Bronchus fibroblast of lung (primary cell): ENCODE data around the gene TNFRSF4. TPM values are rescaled to one million over a fixed set of nuclear protein-coding genes. Genes with fewer than 3 reads are reported as not detected.

Experiments used
- total RNA-seq: library from RNA; depleted of rRNA; stranded (reverse); fragments of >200 nt; gene quantifications from 2 replicates; pipeline ENCODE4 v1.2.3, GENCODE V29; 2015

The TNFRSF4 gene
- 0.17 and 0.30 TPM in 2 replicates for total RNA-seq

GRCh38 chr1:1213345-1214265, at the start of gene TNFRSF4:
Gene TNFRSF4, minus strand, starts transcription at chr1:1214153. Its CDS starts 26 bp downstream, at chr1:1214127.

DNA sequence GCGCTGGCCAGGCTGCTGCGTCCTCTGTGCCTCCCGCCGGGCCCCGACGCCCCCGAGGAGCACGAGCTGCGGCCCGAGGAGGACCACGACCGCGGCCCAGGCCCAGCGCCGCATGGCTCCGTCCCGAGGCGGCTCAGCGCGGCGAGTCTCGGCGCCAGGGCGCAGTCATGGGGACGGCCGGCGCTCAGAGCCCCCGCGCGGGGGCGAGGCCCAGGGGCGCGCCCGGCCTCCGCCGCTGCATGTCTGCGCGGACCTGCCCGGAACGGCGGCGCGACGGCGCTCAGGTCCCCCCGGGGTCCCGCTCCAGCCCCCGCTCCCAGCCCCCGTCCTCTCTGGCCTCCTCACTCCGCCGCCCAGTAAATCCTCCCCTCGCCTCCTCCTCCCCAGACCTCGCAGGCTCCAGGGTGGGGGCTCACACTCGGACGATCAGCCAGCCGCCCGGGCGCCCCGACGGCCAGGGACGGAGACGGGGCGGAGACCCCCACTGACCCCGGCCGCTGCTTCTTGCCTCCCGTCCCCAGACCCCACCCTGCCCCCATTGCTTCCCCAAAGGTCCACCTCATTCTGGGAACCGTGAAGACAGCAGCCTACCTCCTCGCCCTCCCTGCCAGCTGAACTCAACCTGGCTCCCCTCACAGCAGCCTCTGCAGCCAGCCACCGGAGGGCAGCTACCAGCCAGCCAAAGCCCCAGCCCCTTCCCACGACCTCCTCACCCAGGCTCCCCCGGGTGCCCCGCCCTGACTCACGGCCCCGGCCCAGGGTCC, 32.8 kb upstream of the TNFRSF4 start, which contains the start of gene C1QTNF12:
Gene C1QTNF12, minus strand, starts transcription at position 146 of the 764 bp plus-strand sequence. Its CDS starts 32 bp downstream, at position 114.

DNA sequence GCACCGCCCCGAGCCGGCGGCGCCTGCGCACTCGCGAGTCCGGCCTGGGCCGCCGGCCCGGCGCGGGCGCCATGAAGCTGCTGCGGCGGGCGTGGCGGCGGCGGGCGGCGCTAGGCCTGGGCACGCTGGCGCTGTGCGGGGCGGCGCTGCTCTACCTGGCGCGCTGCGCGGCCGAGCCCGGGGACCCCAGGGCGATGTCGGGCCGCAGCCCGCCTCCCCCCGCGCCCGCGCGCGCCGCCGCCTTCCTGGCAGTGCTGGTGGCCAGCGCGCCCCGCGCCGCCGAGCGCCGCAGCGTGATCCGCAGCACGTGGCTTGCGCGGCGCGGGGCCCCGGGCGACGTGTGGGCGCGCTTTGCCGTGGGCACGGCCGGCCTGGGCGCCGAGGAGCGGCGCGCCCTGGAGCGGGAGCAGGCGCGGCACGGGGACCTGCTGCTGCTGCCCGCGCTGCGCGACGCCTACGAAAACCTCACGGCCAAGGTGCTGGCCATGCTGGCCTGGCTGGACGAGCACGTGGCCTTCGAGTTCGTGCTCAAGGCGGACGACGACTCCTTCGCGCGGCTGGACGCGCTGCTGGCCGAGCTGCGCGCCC, 18.3 kb upstream of the TNFRSF4 start, which contains the start of gene B3GALT6:
Gene B3GALT6, plus strand, starts transcription at position 30 of the 588 bp plus-strand sequence. Its CDS starts 42 bp downstream, at position 72.

DNA sequence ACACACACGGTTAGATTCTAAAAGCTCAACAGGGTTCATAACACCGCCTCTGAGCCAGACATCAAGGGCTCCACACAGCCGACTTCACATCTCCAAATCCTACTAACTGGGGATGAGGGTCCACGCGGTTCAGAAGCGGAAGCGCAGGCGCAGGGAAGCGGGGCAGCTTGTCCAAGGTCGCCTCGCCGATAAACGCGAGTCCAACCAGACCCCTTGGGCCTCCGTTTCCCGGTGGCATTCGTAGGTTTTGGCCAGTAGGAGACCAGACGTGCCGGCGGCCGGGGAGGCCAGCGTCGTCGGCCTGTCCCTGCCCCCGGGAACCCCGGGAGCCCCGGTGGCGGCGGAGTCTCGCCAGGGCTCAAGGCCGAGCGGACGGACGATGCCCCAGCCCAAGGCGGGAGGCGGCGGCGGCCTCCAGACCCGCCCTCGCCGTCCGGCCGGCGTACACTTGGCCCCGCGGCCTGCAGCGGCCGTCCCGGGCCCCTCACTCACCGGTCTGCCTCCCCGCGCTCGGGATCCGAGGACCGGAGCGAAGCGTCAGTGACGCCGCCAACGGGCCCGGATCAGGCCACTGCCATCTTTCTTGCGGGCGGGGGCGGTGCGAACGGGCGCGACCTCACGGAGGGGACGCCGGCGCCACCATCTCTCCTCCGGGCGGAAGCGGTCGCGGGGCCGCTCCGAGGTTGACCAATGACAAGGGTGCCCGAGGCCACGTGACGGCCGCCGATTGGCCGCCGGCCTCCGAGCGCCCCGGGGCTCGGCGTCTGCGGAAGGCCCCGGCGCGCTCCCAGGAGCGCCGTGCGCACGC, 17.7 kb upstream of the TNFRSF4 start, which contains the start of gene SDF4:
Gene SDF4, minus strand, starts transcription at position 602 of the 808 bp plus-strand sequence. CDS start 3,229 bp downstream, outside the sequence.

DNA sequence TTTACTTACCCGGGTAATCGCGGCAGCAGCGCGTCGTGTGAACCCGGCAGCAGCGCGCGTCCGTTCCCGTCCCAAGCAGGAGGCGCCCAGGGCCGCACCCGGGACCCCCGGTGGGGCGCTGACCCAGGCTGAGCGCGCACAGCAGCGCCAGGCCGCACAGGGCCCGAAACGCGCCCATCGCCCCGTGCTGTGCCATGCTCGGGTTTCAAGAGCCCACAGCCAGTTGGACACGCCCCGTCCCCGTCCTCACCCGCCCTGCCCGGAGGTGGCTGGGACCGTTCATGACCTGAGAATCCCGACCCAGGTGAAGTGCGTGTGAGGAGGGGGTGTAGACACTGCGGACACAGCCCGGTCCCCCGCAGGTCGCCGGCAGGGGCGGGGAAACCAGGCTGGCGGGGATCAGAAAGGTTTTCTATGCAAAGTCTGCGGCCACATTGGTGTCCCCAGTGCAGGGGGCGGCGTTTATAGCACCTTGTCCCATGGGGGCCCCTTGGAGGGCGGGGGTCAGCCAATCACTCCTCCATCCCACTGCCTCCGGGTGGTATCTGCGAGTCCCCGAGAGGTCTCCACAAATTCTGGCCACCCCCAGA, 7.5 kb downstream of the TNFRSF4 start, which contains the start of gene TNFRSF18:
Gene TNFRSF18, minus strand, starts transcription at position 217 of the 590 bp plus-strand sequence. Its CDS starts 21 bp downstream, at position 196.

GRCh38 chr1:1173793-1174415, 40.0 kb downstream of the TNFRSF4 start, which contains the start of gene TTLL10:
Gene TTLL10, plus strand, starts transcription at chr1:1173880. Its CDS starts 5,336 bp downstream, at chr1:1179216.

Other genes with a start within 250 kb of the TNFRSF4 start
- 1.2 and 1.9 TPM in 2 replicates for gene PLEKHN1, start 247.7 kb downstream of the TNFRSF4 start, total RNA-seq
- gene PERM1, start 232.1 kb downstream of the TNFRSF4 start, total RNA-seq, result not detected in 2 replicates
- gene HES4, start 214.1 kb downstream of the TNFRSF4 start, total RNA-seq, result 4.3 and 5.5 TPM in 2 replicates
- gene ISG15, start 200.7 kb downstream of the TNFRSF4 start, total RNA-seq, result 45.9 and 55.6 TPM in 2 replicates
- gene AGRN, start 194.0 kb downstream of the TNFRSF4 start, total RNA-seq, result 36.4 and 39.3 TPM in 2 replicates
- not detected in 2 replicates for gene RNF223, start 139.8 kb downstream of the TNFRSF4 start, total RNA-seq
- gene C1orf159, start 98.1 kb downstream of the TNFRSF4 start, total RNA-seq, result 13.8 and 14.7 TPM in 2 replicates
- gene TTLL10, start 40.3 kb downstream of the TNFRSF4 start, total RNA-seq, result not detected in 2 replicates
- 0.34 TPM in 1 of 2 replicates, not detected in the other for gene TNFRSF18, start 7.6 kb downstream of the TNFRSF4 start, total RNA-seq
- 125 and 128 TPM in 2 replicates for gene SDF4, start 17.8 kb upstream of the TNFRSF4 start, total RNA-seq
- gene B3GALT6, start 18.1 kb upstream of the TNFRSF4 start, total RNA-seq, result 23.2 and 25.7 TPM in 2 replicates
- 0.17 and 0.59 TPM in 2 replicates for gene C1QTNF12, start 32.6 kb upstream of the TNFRSF4 start, total RNA-seq
- 45.9 and 61.7 TPM in 2 replicates for gene UBE2J2, start 59.7 kb upstream of the TNFRSF4 start, total RNA-seq
- 0.30 and 1.2 TPM in 2 replicates for gene SCNN1D, start 66.3 kb upstream of the TNFRSF4 start, total RNA-seq
- 27.6 and 28.9 TPM in 2 replicates for gene ACAP3, start 93.8 kb upstream of the TNFRSF4 start, total RNA-seq
- gene PUSL1, start 94.4 kb upstream of the TNFRSF4 start, total RNA-seq, result 32.4 and 42.2 TPM in 2 replicates
- gene INTS11, start 110.5 kb upstream of the TNFRSF4 start, total RNA-seq, result 112 and 113 TPM in 2 replicates
- 26.0 and 29.1 TPM in 2 replicates for gene CPTP, start 110.6 kb upstream of the TNFRSF4 start, total RNA-seq
- gene TAS1R3, start 117.1 kb upstream of the TNFRSF4 start, total RNA-seq, result under 0.01 TPM in 2 replicates
- 60.1 and 71.6 TPM in 2 replicates for gene DVL1, start 135.3 kb upstream of the TNFRSF4 start, total RNA-seq
- gene MXRA8, start 144.4 kb upstream of the TNFRSF4 start, total RNA-seq, result 382 and 409 TPM in 2 replicates
- gene AURKAIP1, start 161.1 kb upstream of the TNFRSF4 start, total RNA-seq, result 193 and 196 TPM in 2 replicates
- 53.2 and 54.5 TPM in 2 replicates for gene CCNL2, start 185.2 kb upstream of the TNFRSF4 start, total RNA-seq
- 153 and 190 TPM in 2 replicates for gene MRPL20, start 193.1 kb upstream of the TNFRSF4 start, total RNA-seq
- gene ANKRD65, start 207.1 kb upstream of the TNFRSF4 start, total RNA-seq, result 0.45 and 0.50 TPM in 2 replicates
- gene VWA1, start 221.5 kb upstream of the TNFRSF4 start, total RNA-seq, result 7.1 and 7.9 TPM in 2 replicates
- under 0.01 TPM in 1 of 2 replicates, not detected in the other for gene ATAD3C, start 235.5 kb upstream of the TNFRSF4 start, total RNA-seq